GM12878 (cell line): ENCODE results near the gene COQ3. TPM values are rescaled to one million over a fixed set of nuclear protein-coding genes. Genes with fewer than 3 reads are reported as not detected.
A peak's percentile ranks its signal among the peaks of the same experiment; 100 is the strongest.

Experiments used
- ATAC-seq: fragments of 200-7000 bp; cut with Tn5 transposase; 3 replicates; pipeline ENCODE4 v1.9.1; 2020; ENCODE audit warnings: mild to moderate bottlenecking, moderate library complexity
- BruUV-seq: library from RNA; stranded (reverse); fragments of 400-500 nt; replicated peaks from 2 replicates; lab custom pipeline; 2021; lab: Mats Ljungman, UMichigan
- CTCF ChIA-PET: fragments of 300-600 bp; sonication (Branson Sonifier 250); formaldehyde crosslinking; extraction: SDS; loops from one replicate; lab custom pipeline; 2021; ENCODE audit warnings: inconsistent platforms; lab: Yijun Ruan, JAX
- POLR2A ChIA-PET: fragments of 350-600 bp; formaldehyde crosslinking; extraction: SDS; loops from one replicate; lab custom pipeline; 2021; ENCODE audit warnings: inconsistent platforms; lab: Charles Lee
- RAD21 ChIA-PET: fragments of 300-600 bp; sonication (Branson Sonifier 250); formaldehyde crosslinking; loops from one replicate; lab custom pipeline; 2023; ENCODE audit warnings: antibody characterized with exemption; ENCODE audit not compliant: unreplicated experiment; lab: Charles Lee
- SMC1A ChIA-PET: fragments of 300-600 bp; sonication (Branson Sonifier 250); formaldehyde crosslinking; loops from one replicate; lab custom pipeline; 2023; ENCODE audit not compliant: unreplicated experiment, uncharacterized antibody; lab: Charles Lee
- DNase-seq: peaks from one replicate; pipeline ENCODE4 v3.0.0-alpha.2; 2011; ENCODE audit warnings: low read depth, low spot score
- FAIRE-seq: peaks from 3 replicates; lab custom pipeline; 2011; peaks lifted over from hg19 to GRCh38; lab: Jason Lieb, UNC
- H2AFZ ChIP-seq: 2 replicates; pipeline ENCODE4 v1.6.0; 2011; ENCODE audit warnings: low read depth, low read length, control low read depth; ENCODE audit not compliant: control insufficient read depth
- H3K27ac ChIP-seq: 2 replicates; pipeline ENCODE4 v1.5.1; 2011; ENCODE audit warnings: control low read depth; ENCODE audit not compliant: control insufficient read depth, insufficient read depth
- H3K27me3 ChIP-seq, 2 experiments: replicated peaks in 1 of 2; 2 replicates each; pipeline versions ENCODE4 v1.6.0 to v1.6.1; 2011; ENCODE audit warnings: low read length in 1 of 2; ENCODE audit not compliant: control insufficient read depth in 2 of 2, insufficient read depth in 2 of 2
- H3K36me3 ChIP-seq, 2 experiments: 2 replicates each; pipeline ENCODE4 v1.5.1; 2011; ENCODE audit warnings: low read length in 1 of 2; ENCODE audit not compliant: control insufficient read depth in 2 of 2, insufficient read depth in 2 of 2
- H3K4me1 ChIP-seq: 2 replicates; pipeline ENCODE4 v1.6.1; 2011; ENCODE audit warnings: mild to moderate bottlenecking, low read length, moderate library complexity, mixed read lengths; ENCODE audit not compliant: control insufficient read depth, insufficient read depth
- H3K4me2 ChIP-seq: 2 replicates; pipeline ENCODE4 v1.6.0; 2011; ENCODE audit warnings: control low read depth; ENCODE audit not compliant: control insufficient read depth, insufficient read depth
- H3K4me3 ChIP-seq: fragments of 200-600 bp; sonication (generic); 2 replicates; pipeline ENCODE4 v1.5.1; 2016
- H3K79me2 ChIP-seq: 2 replicates; pipeline ENCODE4 v1.6.0; 2011; ENCODE audit warnings: low read length; ENCODE audit not compliant: control insufficient read depth, insufficient read depth
- H3K9ac ChIP-seq: 2 replicates; pipeline ENCODE4 v1.8.0; 2011; ENCODE audit warnings: low read length, control low read depth, mixed read lengths; ENCODE audit not compliant: control insufficient read depth, insufficient read depth
- H3K9me3 ChIP-seq: replicated peaks from 3 replicates; pipeline ENCODE4 v1.5.1; 2011; ENCODE audit warnings: mild to moderate bottlenecking, low read length; ENCODE audit not compliant: control insufficient read depth, insufficient read depth
- H4K20me1 ChIP-seq: 2 replicates; pipeline ENCODE4 v1.6.0; 2011; ENCODE audit not compliant: control insufficient read depth, insufficient read depth
- EED ChIP-seq: sonication (generic); IDR thresholded peaks from 2 replicates; pipeline ENCODE4 v1.6.1; 2016; ENCODE audit warnings: antibody characterized with exemption, low read depth
- RAD21 ChIP-seq: IDR thresholded peaks from 2 replicates; pipeline ENCODE4 v1.6.1; 2011; ENCODE audit warnings: mild to moderate bottlenecking, low read depth, low read length, moderate library complexity; ENCODE audit not compliant: insufficient read depth
- SMC3 ChIP-seq: IDR thresholded peaks from 2 replicates; pipeline ENCODE4 v1.6.1; 2011; ENCODE audit warnings: low read length, improper control_type of control experiment, borderline replicate concordance
- WGBS: methylation state at CpG from one replicate; pipeline ENCODE4 v1.1.6; 2016; ENCODE audit warnings: low lambda C conversion rate; ENCODE audit not compliant: insufficient replicate concordance, insufficient coverage; ENCODE audit errors: missing lambda C conversion rate; 5-methylcytosine and 5-hydroxymethylcytosine counted together
- in situ Hi-C: fragments of 300-500 bp; cut with MboI; formaldehyde crosslinking; loops from 9 replicates; pipeline ENCODE4 v1.14.3; 2018; ENCODE audit warnings: mixed read lengths
- intact Hi-C: fragments of 100-400 bp; cut with micrococcal nuclease; formaldehyde crosslinking; loops from one replicate; pipeline ENCODE4 v1.14.2; 2022; ENCODE audit not compliant: unreplicated experiment
- polyA plus RNA-seq, 11 experiments: library from polyadenylated mRNA; depleted of rRNA in 4 of 11; unstranded in 6 of 11; stranded (reverse) in 5 of 11; fragments of >200 nt; fragmentation: Nextera tagmentation in 4 of 11; fragmentation: Illumina TruSeq in 1 of 11; extraction: Ambion mirVana in 4 of 11; extraction: Trizol in 1 of 11; gene quantifications; 1 replicate in 1 of 11; 2 replicates in 10 of 11; pipeline versions ENCODE4 v1.2.1 to v1.2.3, GENCODE V29; 2011 to 2016; ENCODE audit warnings: inconsistent platforms in 2 of 11, missing spikeins in 2 of 11, low read depth in 1 of 11
- total RNA-seq, 4 experiments: library from RNA; depleted of rRNA in 3 of 4; stranded (reverse); fragments of >200 nt in 3 of 4; fragmentation: Illumina TruSeq in 1 of 4; extraction: Trizol in 1 of 4; gene quantifications; 2 replicates each; pipeline versions ENCODE4 v1.2.1 to v1.2.3, GENCODE V29; 2013 to 2021
- TF ChIP-seq, protein P1 (sequence below), 3 experiments: IDR thresholded peaks in 2 of 3; conservative IDR thresholded peaks in 1 of 3; 2 replicates each; pipeline ENCODE4 v1.5.1; 2011; ENCODE audit warnings: low read depth in 3 of 3, low read length in 3 of 3, mild to moderate bottlenecking in 3 of 3, control low read depth in 2 of 3, moderate library complexity in 2 of 3, inconsistent platforms in 1 of 3, mixed read lengths in 1 of 3; ENCODE audit not compliant: control insufficient read depth in 2 of 3, insufficient read depth in 1 of 3; ENCODE audit errors: extremely low read depth in 1 of 3

COQ3 gene
- total and polyA plus RNA-seq, 10 of the 15 experiments (the other 5 are each of a cell fraction or from before 2014, with no cell fraction given): 9.3 to 50.6 (median 16.0) TPM

DNA sequence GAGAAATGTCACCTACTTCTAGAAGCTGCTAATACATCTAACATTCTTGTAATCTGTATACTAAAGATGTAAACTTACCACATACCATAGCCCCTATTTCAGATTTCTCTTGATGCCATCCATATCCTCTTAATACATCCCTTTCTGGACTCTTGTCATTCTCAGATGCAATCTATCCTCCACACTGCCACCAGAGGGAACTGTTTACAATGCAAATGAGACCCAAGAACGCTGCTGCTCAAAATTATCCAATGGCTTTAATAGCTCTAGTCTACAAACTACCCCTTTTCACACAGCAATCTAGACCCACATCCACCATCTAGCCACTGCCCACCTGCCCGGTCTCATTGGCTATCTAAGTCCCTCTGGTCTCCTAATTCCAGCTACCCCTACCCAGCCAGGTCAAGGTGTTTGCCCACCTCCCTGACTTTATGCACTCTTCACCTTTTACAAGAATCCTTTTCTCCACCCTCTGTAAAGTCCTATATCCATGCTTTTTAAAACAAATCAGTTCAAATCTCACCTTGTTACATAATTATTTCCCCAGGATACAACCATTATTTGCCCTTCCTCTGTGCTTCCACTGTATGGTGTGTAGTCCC lies 59.4 kb downstream of the COQ3 start:
- ATAC-seq: peak; percentile 65
- H3K79me2 ChIP-seq: no peaks in the 10 kb centered on the region
- no TSS peak for BruUV-seq
- TF ChIP-seq SMC3: peak; percentile 58; the same call in 1 of the 2 replicates
- TF ChIP-seq, protein P1, sequence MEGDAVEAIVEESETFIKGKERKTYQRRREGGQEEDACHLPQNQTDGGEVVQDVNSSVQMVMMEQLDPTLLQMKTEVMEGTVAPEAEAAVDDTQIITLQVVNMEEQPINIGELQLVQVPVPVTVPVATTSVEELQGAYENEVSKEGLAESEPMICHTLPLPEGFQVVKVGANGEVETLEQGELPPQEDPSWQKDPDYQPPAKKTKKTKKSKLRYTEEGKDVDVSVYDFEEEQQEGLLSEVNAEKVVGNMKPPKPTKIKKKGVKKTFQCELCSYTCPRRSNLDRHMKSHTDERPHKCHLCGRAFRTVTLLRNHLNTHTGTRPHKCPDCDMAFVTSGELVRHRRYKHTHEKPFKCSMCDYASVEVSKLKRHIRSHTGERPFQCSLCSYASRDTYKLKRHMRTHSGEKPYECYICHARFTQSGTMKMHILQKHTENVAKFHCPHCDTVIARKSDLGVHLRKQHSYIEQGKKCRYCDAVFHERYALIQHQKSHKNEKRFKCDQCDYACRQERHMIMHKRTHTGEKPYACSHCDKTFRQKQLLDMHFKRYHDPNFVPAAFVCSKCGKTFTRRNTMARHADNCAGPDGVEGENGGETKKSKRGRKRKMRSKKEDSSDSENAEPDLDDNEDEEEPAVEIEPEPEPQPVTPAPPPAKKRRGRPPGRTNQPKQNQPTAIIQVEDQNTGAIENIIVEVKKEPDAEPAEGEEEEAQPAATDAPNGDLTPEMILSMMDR (IDR thresholded peaks at IDR 0.05 in 2 of 3, conservative IDR thresholded peaks at IDR 0.05 in 1 of 3; ENCODE audit: control insufficient read depth in 2 of 3, extremely low read depth in 1 of 3, insufficient read depth in 1 of 3, low read depth in 3 of 3, low read length in 3 of 3): peak; percentile 67 to 74 (median 69)
- TF ChIP-seq EED: no peak
- TF ChIP-seq RAD21: peak; percentile 80
- TF ChIP-seq, all 136 proteins: peak for 3
- Histone ChIP-seq H3K4me3 (no peak overlapping the region), H3K27ac (no peak overlapping the region), H3K36me3 (no peaks in the 10 kb centered on the region), H3K4me1 (peaks cover 16% of the 10 kb centered on the region), H3K4me2 (no peak overlapping the region), H3K27me3 (no peaks in the 10 kb centered on the region; a peak in 1 of 4 replicates), H4K20me1 (no peaks in the 10 kb centered on the region), H2AFZ (peak overlapping the region; percentile 11; the same call in 1 of the 2 replicates), H3K9ac (no peak overlapping the region), H3K9me3 (no peaks in the 10 kb centered on the region)
- WGBS: 36% methylated on average over 2 of the region's 2 CpGs
- ChIA-PET SMC1A (interaction anchor here (0.6 to 1.5 kb wide), 11 partner anchors 10 to 127 kb away, joined by 3 to 6 read pairs (median 4); partner anchors contain the start of gene COQ3), RAD21 (interaction anchor here (0.6 to 1.0 kb wide), 9 partner anchors 13 to 410 kb away, joined by 3 to 8 read pairs (median 4); partner anchors contain the start of genes COQ3 and PNISR), POLR2A (interaction anchor here (1.0 kb wide), 1 partner anchor 60 kb away, joined by 3 read pairs; no protein-coding TSS in a partner anchor), CTCF (interaction anchor here (0.6 to 1.9 kb wide), 18 partner anchors 8 to 412 kb away, joined by 3 to 16 read pairs (median 4); partner anchors contain the start of genes COQ3 and PNISR)
- in situ Hi-C loops (loop anchor here (10.0 kb wide), 1 partner anchor 410 kb away; no protein-coding TSS in a partner anchor), intact Hi-C loops (loop anchor here (1.0 to 5.0 kb wide), 4 partner anchors 186 to 412 kb away; partner anchors contain the start of gene CCNC)
- DNase-seq (peak; percentile 21), FAIRE-seq (peak; percentile 92)
